Keratinocyte (primary cell): ENCODE measurements around the gene SLC34A3. TPM values are rescaled to one million over a fixed set of nuclear protein-coding genes. Genes with fewer than 3 reads are reported as not detected.

ENCODE experiments used
- DNase-seq: peaks from one replicate; pipeline ENCODE4 v3.0.0-alpha.2; 2011; ENCODE audit warnings: low read depth, missing footprints, low spot score
- FAIRE-seq: peaks from 2 replicates; lab custom pipeline; 2011; peaks lifted over from hg19 to GRCh38; lab: Jason Lieb, UNC
- H2AFZ ChIP-seq: 2 replicates; pipeline ENCODE4 v1.6.0; 2012; ENCODE audit warnings: low read length, control low read depth, inconsistent platforms; ENCODE audit not compliant: control insufficient read depth
- H3K27ac ChIP-seq: 2 replicates; pipeline ENCODE4 v1.5.1; 2011; ENCODE audit warnings: low read length; ENCODE audit not compliant: control insufficient read depth, insufficient read depth
- H3K27me3 ChIP-seq: 3 replicates; pipeline ENCODE4 v1.6.0; 2011; ENCODE audit warnings: low read length; ENCODE audit not compliant: control insufficient read depth, insufficient read depth; ENCODE audit errors: extremely low read depth
- H3K36me3 ChIP-seq, 2 experiments: 2 replicates in 1 of 2; 3 replicates in 1 of 2; pipeline ENCODE4 v1.5.1; 2011; ENCODE audit warnings: low read length in 2 of 2, mild to moderate bottlenecking in 1 of 2; ENCODE audit not compliant: control insufficient read depth in 2 of 2, insufficient read depth in 2 of 2; ENCODE audit errors: extremely low read depth in 1 of 2
- H3K4me1 ChIP-seq: 3 replicates; pipeline ENCODE4 v1.5.1; 2011; ENCODE audit warnings: low read length; ENCODE audit not compliant: control insufficient read depth, insufficient read depth; ENCODE audit errors: extremely low read depth
- H3K4me2 ChIP-seq: 3 replicates; pipeline ENCODE4 v1.6.0; 2011; ENCODE audit warnings: low read depth, low read length; ENCODE audit not compliant: control insufficient read depth, insufficient read depth; ENCODE audit errors: extremely low read depth
- H3K4me3 ChIP-seq, 3 experiments: fragments of 200-600 bp in 1 of 3; sonication (generic) in 1 of 3; 2 replicates in 2 of 3; 3 replicates in 1 of 3; pipeline ENCODE4 v1.5.1; 2011 to 2016; ENCODE audit warnings: low read length in 3 of 3, mild to moderate bottlenecking in 3 of 3, control low read depth in 2 of 3, inconsistent platforms in 1 of 3, low read depth in 1 of 3, mixed read lengths in 1 of 3, mixed run types in 1 of 3, moderate library complexity in 1 of 3; ENCODE audit not compliant: control insufficient read depth in 2 of 3, insufficient read depth in 2 of 3; ENCODE audit errors: extremely low read depth in 1 of 3
- H3K79me2 ChIP-seq: 2 replicates; pipeline ENCODE4 v1.6.0; 2012; ENCODE audit warnings: low read length; ENCODE audit not compliant: control insufficient read depth, insufficient read depth
- H3K9ac ChIP-seq: 3 replicates; pipeline ENCODE4 v1.6.0; 2011; ENCODE audit warnings: low read length; ENCODE audit not compliant: control insufficient read depth, insufficient read depth; ENCODE audit errors: extremely low read depth
- H3K9me1 ChIP-seq: 3 replicates; pipeline ENCODE4 v1.6.0; 2011; ENCODE audit warnings: low read length; ENCODE audit not compliant: control insufficient read depth, insufficient read depth; ENCODE audit errors: extremely low read depth
- H3K9me3 ChIP-seq: 2 replicates; pipeline ENCODE4 v1.5.1; 2012; ENCODE audit warnings: low read depth, low read length; ENCODE audit not compliant: control insufficient read depth
- H4K20me1 ChIP-seq: 3 replicates; pipeline ENCODE4 v1.6.0; 2011; ENCODE audit warnings: low read length; ENCODE audit not compliant: control insufficient read depth, insufficient read depth; ENCODE audit errors: extremely low read depth
- CTCF ChIP-seq, 3 experiments: IDR thresholded peaks in 1 of 3; conservative IDR thresholded peaks in 1 of 3; optimal IDR thresholded peaks in 1 of 3; 2 replicates in 2 of 3; 3 replicates in 1 of 3; pipeline versions ENCODE3 to v1.5.1; 2011; ENCODE audit warnings: low read length in 3 of 3, mild to moderate bottlenecking in 3 of 3, moderate library complexity in 2 of 3, control low read depth in 1 of 3, inconsistent platforms in 1 of 3; ENCODE audit not compliant: insufficient read depth in 2 of 3; ENCODE audit errors: extremely low read depth in 1 of 3
- EZH2 ChIP-seq: IDR thresholded peaks from one replicate; pipeline ENCODE4 v1.6.1; 2012; ENCODE audit warnings: inconsistent platforms, mild to moderate bottlenecking, low read length, moderate library complexity
- dilution Hi-C: fragments of 300-500 bp; cut with MboI; formaldehyde crosslinking; loops from one replicate; pipeline ENCODE4 v1.7.0; 2020; ENCODE audit warnings: low sequenced_read_pairs; ENCODE audit not compliant: extremely low pct_ligation_motif_present
- polyA plus RNA-seq, 5 experiments: library from polyadenylated mRNA; depleted of rRNA in 3 of 5; stranded (reverse) in 3 of 5; stranded (forward) in 1 of 5; unstranded in 1 of 5; fragments of >200 nt; gene quantifications; 1 replicate in 1 of 5; 2 replicates in 3 of 5; 3 replicates in 1 of 5; pipeline versions ENCODE4 v1.2.1 to v1.2.3, GENCODE V29; 2011 to 2012; ENCODE audit warnings: missing spikeins in 2 of 5, low read depth in 1 of 5, low replicate concordance in 1 of 5

SLC34A3 gene
- polyA plus RNA-seq, 1 donor (not counting 4 experiments of a cell fraction or from before 2014, with no cell fraction given), result not detected

GRCh38 chr9:137243626-137244485 is 13.2 kb downstream of the SLC34A3 start:
- peak overlapping the region in 2 of 3 experiments; percentile 18 to 26 for H3K4me3 ChIP-seq

GRCh38 chr9:137244486-137245449 is 14.1 kb downstream of the SLC34A3 start:
- Histone ChIP-seq H3K79me2 (peaks cover 28% of the 10 kb centered on the region), H4K20me1 (peaks cover 28% of the 10 kb centered on the region), H3K4me1 (peaks cover 30% of the 10 kb centered on the region), H3K4me3 (peak overlapping the region in 1 of 3 experiments; percentile 18), H3K9ac (peak overlapping the region; percentile 26), H3K9me3 (no peaks in the 10 kb centered on the region), H3K27ac (no peak overlapping the region), H3K9me1 (peaks cover 3% of the 10 kb centered on the region), H3K36me3 (peaks cover 11 to 20% of the 10 kb centered on the region in 2 experiments), H3K27me3 (no peaks in the 10 kb centered on the region), H3K4me2 (peak overlapping the region; percentile 84), H2AFZ (no peak overlapping the region)
- TF ChIP-seq CTCF (optimal IDR thresholded peaks at IDR 0.05 in 1 of 3, IDR thresholded peaks at IDR 0.05 in 1 of 3, conservative IDR thresholded peaks at IDR 0.05 in 1 of 3; ENCODE audit: extremely low read depth in 1 of 3, insufficient read depth in 2 of 3, low read length in 3 of 3) (peak in 1 of 3 experiments; percentile 16), EZH2 (no peak)
- DNase-seq (no peak), FAIRE-seq (no peak)
- dilution Hi-C loops, result no loop called here

More at GRCh38 chr9:137243626-137244485, 13.2 kb downstream of the SLC34A3 start:
- Histone ChIP-seq H3K9me1 (peaks cover 3% of the 10 kb centered on the region), H3K79me2 (peaks cover 31% of the 10 kb centered on the region), H3K4me2 (peak overlapping the region; percentile 84), H2AFZ (no peak overlapping the region), H3K27ac (no peak overlapping the region), H3K4me1 (peaks cover 30% of the 10 kb centered on the region), H3K9ac (peak overlapping the region; percentile 39), H4K20me1 (peaks cover 28% of the 10 kb centered on the region), H3K36me3 (peaks cover 11 to 20% of the 10 kb centered on the region in 2 experiments), H3K27me3 (no peaks in the 10 kb centered on the region), H3K9me3 (no peaks in the 10 kb centered on the region)
- peak; percentile 48 for FAIRE-seq
- TF ChIP-seq EZH2, result no peak
- no peak for TF ChIP-seq CTCF (optimal IDR thresholded peaks at IDR 0.05 in 1 of 3, IDR thresholded peaks at IDR 0.05 in 1 of 3, conservative IDR thresholded peaks at IDR 0.05 in 1 of 3; ENCODE audit: extremely low read depth in 1 of 3, insufficient read depth in 2 of 3, low read length in 3 of 3)
- DNase-seq, result no peak
- dilution Hi-C loops, result no loop called here
